HG03025 (cell line): ENCODE data around the gene HOATZ.

Source experiments
- ATAC-seq: cut with Tn5 transposase; IDR thresholded peaks from one replicate; pipeline ENCODE4 v1.9.1; 2021; ENCODE audit warnings: mild to moderate bottlenecking, moderate library complexity; ENCODE audit not compliant: unreplicated experiment, low FRiP score

The HOATZ gene

DNA sequence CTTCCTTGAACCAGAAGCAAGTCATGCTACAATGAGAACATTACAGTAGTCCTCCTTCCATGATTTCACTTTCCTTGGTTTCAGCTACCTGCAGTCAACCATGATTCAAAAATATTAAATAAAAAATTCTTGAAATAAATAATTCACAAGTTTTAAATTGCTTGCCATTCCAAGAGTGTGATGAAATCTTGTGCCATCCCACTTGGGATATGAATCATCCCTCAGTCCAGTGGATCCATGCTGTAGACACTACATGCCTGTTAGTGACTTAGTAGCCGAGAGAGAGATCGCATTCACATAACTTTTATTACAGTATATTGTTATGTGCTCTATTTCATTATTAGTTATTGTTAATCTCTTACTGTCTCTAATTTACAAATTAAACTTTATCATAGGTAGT is 6.0 kb downstream of the HOATZ start:
- ATAC-seq = no peak

DNA sequence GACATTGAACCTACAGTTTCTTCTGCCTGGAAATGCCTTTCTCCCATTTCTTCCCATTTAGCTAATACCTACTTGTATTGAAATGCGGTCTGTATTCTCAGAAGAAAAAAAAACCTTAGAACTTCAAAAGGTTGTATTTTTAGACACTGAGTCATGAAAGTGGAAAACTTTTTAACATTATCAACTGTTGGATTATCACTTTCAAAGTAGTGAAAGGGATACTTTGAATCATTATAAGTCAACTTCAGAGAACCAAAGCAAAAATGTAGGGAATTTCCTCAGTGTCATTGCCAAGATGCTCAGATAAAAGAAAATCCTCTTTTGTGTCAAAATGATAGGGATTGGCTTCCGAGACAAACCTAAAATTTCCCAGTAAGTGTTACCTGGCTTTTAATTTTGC is 6.6 kb downstream of the HOATZ start:
- ATAC-seq = no peak

DNA sequence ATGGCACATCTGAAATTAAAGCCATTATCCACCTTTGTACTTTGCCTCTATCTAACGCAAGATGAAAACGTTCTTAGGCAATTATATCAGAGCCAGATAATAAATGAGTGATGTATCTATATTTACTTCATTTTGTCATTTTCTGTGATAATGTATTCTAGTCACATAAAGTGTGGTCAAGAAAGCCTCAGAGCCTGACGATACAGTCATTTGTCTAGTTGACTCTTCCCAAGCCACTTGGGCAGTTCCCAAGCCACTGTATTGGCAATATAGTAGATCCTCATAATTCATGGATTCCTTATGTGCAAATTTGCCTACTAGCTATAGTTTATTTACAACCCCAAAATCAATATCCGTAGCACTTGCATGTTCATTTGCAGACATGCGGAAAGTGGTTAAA is 7.8 kb downstream of the HOATZ start:
- no peak for ATAC-seq

DNA sequence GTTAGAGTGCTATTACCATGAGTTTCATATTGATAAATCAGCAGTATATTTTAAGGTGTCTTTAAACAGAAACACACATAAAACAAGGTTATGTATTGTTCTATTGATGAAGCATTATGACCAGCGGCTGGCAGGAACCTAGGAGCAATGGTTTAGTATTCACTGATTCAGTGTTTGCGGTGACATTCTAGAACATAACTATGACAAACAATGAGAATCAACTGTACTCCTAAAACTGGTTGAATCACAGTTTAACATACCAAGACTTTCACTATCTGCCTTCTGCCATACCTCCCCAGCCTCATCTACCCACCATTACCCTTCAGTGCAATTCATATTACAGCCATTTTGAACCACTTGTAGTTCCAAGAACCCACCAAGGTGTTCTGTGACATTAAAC is 8.8 kb downstream of the HOATZ start:
- no peak for ATAC-seq

DNA sequence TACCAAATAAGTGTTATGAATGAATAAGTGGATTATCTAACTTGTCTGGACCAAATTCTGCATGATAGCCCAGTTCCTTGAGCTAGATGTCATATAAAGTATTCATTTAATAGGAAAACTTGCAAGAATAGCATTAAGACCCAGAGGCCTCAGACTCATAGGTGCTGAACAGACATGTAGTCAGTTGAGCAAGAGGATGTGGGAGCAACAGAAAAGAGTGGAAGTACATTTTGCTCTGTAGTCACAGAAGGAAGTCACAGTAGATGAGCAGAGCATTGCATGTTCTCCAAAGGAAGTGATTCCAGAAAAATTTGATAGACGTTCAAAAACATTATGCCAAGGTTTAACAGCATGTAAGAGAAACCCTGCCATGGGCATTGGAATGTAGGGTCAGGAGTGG is 9.5 kb downstream of the HOATZ start:
- no peak for ATAC-seq

DNA sequence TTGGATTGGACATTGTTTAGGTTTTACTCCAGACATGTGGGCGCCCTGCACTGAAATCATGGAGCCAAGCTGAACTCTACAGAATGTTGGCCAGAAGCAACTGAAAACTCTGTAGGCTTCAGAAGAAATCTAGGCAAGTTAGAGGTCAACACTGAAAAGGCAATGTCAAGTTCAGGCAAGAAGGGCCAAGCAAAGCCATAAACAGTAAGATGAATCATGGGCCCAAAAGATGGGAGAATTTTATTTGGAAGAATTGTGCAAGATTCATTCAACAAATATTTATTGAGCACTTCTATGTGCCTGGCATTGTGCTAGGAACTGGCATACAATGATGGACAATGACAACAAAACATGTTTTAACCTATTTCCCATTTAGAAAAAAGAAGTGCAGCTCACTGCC is 10.9 kb downstream of the HOATZ start:
- no peak for ATAC-seq

DNA sequence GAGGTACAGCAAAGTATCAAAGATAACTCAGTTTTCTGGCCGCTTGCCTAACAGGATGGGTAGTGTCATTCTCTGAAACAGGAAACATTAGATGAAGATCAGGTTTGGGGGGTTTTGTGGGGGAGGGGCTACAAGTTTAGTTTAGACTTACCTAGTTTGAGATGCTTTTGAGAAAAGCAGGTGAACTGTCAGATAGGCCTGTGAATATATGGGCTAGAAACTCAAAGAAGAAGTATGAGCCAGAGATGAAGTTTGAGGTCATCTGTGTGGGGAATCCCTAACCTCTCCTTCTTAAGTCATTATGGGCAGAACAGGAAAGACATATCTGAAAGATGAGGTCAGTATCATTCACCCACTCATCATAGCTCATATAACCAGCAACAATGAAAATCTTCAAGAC is 11.9 kb downstream of the HOATZ start:
- no peak for ATAC-seq

DNA sequence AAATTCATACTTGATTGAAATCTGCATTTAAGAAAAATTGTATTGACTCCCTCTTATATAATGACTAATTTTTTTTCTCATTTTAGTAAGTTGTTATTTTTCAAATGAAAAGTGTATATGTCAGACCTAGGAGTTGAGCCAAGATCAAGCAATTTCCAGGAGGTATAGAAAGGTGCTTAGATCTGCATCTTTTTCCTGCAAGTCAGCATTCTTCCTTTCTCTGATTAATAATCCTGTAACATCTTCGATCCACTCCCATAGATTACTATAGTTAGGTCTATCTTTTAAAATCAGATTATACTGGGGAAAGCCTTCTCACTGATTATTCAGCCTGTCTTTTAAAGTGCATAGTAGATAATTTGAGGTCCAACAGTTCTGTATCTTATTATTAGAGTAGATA is 12.7 kb downstream of the HOATZ start:
- ATAC-seq = no peak

DNA sequence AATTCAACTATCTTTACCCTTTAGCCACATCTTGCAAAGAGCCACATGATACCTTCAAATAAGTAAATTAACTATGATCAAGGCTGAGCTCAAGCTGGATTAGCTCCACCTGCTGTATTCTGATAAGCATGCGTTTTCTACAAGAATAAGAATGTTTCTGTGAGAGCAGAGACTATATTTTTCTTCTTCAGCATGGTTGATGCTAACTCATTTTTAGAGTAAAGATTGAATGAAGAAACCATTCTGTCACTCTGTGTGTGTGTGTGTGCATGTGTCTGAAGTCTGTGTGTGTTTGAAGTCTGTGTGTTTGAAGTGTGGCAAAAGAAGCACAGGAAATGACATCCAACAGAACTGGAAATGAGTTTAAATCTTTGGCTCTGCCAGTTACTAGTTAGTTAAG is 14.0 kb downstream of the HOATZ start:
- no peak for ATAC-seq

DNA sequence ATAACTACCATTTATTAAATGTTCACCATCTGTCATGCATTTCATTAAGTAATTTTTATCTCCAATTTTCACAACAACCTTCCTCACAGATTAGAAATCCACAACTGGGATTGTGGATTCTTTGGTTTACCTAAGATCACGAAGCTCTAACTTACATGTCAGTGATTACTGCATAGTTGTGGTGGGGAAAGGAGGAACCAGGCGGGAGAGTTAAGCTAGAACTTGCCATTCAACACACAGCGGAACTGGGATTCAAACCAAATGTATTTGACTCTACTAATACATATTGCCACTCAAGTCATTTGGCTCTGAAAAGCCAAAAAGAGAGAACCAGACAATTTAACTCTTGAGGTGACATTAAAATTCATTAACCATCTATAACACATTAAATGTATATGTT is 15.5 kb downstream of the HOATZ start:
- ATAC-seq = no peak

DNA sequence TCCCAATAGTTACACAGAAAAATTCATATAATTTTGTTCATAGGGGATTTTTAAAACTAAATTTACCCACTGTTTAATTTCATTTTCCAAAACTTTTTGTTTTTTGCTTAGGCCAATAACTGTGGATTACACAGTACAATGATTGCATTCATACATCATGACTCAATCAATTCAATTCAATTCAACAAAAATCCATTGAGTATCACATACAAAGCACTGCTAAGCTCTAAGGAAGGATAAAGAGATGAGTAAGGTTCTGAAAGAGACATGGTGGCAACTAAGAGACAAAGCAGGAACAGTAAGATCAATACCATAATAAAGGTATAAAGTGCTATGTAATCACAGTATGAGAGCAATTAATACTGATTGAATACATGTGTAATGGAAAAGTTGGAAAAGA is 16.6 kb downstream of the HOATZ start:
- no peak for ATAC-seq

DNA sequence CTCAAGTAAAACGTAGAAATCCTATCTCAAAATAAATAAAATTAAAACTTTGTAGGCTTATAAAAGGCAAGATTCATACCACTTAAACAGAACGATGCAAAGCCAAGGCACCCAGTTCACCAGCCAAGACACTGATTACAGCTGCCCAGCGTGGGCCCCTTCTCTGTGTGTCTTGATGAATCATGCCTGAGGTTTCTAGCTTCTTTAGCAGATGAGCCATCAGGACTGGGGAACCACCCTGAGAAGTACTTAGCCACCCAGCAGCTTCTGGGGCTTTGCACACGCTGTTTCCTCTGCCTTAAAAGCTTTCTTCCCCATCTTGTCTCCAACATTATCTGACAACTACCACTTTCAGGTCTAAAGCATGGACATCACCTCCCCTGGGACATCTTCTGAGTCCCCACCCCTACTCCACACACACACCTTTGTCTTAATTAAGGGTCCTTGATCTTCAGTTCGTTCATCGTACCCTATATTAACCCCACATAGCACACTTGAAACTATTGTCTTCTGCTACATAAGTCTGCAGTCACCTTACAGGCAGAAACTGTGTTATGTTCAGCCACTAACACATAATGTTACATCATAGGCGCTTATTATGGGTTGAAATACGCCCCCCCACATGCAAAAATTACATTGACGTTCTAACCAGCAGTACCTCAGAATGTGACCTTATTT is 17.2 kb downstream of the HOATZ start:
- ATAC-seq = no peak

DNA sequence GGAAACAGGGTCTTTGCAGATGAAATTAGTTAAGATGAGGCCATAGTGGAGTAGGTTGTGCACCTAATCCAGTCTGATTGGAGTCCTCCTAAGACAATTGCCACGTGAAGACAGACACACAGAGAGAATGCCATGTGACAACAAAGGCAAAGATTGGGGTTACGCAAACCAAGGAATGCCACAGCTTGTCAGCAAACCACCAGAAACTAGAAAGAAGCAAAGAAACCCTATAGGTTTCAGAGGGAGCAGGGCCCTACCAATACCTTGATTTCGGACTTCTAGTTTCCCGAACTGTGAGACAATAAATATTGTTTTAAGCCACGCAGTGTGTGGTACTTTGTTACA is 17.8 kb downstream of the HOATZ start:
- no peak for ATAC-seq

DNA sequence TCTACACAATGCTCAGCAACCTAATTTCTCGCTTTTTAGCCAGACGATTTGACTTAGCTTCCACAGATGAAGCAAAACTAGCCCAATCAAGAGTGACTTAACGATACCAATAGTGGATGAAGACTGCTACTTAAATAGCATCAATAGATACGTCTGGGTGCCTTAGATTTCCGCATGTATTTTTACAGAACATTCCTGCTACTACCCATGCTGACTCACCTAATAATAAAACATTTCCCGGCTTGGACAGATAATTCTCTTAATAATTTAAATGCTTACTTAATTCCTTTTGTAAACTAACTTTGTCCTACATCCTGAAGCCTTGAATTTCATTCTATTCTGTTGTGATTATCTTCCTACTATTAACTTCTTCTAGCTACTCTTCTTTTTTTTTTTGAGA is 20.7 kb downstream of the HOATZ start:
- ATAC-seq = no peak

DNA sequence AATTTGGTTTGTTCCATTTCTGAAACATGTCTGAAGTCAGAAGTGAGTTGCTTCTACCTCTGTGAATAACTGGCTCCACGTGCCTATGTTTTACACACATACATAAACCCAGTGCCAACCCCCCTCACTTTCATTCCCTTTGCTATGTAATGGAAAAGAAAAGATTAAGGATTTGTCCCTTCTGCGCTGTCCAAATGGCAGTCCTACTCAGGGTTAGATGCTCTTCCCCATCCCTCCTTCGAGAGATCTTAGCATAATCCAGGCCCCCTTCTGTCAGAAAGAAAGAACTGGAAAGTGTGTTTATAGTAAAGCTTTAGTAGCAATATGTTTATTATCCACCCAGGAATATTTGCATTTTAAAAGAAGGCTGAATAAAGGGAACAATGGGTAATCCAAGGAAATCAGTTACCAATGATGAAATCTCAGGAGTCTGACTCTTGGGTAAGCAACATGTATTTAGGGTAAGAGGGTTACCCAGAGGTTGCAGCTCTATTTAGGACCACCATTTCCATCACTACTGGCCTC is 22.8 kb downstream of the HOATZ start:
- ATAC-seq = no peak

DNA sequence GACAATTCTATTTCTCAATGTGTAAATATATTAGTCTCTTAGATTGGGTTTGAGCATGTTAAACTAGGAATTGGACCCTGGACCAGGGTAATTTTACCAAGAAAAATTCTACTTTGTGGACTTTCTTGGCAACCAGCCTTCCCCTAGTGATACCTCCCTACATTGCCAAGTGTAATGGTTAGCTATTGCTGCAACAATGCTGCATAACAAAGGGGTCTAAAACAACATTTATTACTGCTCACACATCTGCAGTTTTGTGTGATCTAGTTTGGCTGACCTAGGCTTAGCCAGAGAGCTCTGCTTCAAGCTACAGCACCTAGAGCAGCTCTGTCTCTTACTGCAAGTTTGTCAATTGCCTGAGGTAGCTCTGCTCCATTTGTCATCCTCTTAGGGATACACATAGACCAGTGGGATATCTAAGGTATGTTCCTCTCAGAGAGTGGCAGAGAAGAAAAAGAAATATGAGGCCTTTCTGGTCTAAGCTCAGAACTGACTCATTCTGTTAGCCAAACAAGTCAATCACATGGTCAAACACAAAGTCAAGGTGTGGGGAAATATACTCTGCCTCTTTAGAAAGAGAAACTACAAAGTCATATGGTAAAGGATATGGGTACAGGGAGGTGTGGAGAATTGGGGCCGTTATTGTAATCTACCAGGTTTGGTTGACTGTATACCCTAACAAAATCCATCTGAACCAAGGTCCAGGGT is 24.0 kb downstream of the HOATZ start:
- no peak for ATAC-seq

DNA sequence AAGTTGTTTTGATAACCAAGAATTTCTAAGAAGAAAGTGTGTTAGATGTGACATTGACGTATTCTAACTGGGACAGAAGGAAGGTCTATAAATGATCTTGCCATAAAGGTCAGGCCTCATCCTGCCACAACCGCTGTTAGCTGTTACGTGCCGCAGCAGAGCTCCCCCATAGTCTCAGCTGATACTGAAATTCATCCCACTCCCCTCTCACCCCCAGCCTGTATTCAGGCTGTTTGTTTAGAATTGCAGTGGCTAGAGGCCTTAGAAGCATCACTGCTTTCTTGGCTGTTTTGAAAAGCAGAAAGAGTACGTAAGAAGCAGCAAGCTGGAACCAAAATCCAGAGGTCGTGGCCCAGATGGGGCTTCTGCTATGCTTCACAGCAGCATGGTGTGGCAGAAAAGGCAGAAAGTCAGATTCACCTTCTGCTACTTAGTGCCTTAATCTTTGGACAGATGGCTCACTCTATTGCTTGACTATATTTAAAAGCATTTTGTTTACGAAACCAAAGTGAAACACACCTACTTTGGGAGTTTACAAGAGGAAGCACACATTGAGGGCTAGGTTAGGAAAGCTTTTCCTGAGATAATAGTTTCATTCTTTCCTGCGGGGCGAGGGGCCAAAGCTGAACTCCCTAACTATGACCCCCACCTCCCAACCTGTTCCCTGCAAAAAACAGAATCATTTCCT is 25.0 kb downstream of the HOATZ start:
- no peak for ATAC-seq

DNA sequence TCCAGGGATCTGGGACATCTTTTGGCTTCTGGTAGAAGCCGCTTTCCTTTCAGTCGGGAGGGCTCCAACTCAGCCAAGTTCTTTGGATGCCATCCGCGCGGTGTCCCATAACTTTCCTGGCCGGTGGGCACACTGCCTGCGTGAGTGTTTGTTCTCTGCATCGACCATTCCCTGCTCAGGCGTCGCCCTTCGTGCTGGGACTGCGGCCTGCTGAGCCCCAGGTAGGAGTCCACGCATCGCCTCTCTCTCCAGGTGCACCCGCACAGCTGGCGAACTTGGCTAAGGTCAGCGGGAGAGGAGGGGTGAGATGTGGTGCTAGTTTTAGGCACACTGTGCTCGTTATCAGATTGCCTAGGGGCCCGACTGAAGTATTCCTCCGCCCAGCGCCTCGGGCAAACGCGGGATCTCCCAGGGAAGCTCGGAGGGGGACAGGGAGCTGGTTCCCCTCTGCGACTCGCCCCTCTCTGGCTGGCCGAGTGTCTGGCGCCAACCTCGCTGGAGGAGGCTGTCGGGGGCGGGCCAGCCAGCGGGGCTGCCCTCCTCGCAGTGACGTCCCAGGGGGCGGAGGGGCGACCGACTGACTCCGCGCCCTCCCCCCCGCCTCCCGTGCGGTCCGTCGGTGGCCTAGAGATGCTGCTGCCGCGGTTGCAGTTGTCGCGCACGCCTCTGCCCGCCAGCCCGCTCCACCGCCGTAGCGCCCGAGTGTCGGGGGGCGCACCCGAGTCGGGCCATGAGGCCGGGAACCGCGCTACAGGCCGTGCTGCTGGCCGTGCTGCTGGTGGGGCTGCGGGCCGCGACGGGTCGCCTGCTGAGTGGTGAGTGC is 25.7 kb downstream of the HOATZ start, which contains the start of gene LAYN:
Gene LAYN (plus strand): TSS at position 607 of the 823 bp plus-strand sequence. CDS start 124 bp downstream, at position 731.
- no peak for ATAC-seq

DNA sequence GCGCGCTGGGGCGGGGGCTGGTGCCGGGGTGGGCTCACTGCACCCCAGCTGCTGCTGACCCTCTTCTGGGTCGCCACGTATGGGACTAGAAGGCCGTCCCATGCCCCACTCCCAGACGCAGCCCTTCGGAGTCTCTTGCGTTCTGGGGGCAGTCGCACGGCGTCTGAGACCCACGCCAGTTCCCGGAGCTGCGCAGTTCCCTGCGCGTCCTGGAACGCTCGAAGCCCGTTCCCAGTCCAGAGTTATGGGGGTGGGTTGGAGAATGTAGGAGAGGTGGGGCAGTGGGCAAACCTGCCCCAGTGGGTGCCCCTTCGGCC is 26.3 kb downstream of the HOATZ start:
- ATAC-seq = no peak

DNA sequence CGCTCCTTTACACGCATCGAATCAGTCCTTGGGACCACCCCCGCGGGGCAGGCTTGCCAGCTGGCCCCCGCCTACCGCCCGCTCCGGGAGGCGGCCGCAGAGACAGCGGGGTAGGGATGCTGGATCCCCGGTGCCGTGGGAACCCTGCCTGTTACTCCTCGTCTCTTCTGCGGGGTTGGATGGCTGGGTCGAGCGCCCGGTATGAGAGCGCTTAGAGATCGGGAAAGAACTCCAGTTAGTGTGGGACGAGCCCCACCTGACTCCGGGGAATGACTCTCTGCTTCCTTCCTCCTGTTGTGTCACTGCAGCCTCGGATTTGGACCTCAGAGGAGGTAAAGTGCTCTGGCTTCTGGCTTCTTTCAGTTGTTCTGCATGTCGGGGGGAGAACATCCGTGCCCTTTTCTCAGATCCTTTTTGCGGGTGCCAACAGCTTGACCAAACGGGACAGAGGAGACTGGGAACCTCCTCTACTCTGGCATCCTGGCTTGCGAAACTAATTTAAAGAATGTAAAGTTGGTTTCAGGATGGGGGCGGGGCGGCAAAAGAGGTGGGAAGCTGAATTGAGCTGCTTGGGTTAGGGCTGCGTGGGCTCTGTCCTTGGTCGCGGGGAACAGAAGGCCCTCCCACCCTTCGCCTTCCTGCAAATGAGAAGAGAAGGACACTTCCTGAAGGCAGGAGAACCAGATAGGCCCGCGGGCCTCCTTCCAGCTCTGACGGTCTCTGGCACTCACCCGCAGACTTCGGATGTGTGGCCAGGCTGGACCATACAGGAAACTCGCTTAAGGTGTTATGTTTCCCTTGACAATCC is 26.9 kb downstream of the HOATZ start:
- ATAC-seq = no peak
